Measurements from ENCODE around the gene SEPTIN7.

- TF ChIP-seq, protein P1, sequence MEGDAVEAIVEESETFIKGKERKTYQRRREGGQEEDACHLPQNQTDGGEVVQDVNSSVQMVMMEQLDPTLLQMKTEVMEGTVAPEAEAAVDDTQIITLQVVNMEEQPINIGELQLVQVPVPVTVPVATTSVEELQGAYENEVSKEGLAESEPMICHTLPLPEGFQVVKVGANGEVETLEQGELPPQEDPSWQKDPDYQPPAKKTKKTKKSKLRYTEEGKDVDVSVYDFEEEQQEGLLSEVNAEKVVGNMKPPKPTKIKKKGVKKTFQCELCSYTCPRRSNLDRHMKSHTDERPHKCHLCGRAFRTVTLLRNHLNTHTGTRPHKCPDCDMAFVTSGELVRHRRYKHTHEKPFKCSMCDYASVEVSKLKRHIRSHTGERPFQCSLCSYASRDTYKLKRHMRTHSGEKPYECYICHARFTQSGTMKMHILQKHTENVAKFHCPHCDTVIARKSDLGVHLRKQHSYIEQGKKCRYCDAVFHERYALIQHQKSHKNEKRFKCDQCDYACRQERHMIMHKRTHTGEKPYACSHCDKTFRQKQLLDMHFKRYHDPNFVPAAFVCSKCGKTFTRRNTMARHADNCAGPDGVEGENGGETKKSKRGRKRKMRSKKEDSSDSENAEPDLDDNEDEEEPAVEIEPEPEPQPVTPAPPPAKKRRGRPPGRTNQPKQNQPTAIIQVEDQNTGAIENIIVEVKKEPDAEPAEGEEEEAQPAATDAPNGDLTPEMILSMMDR (IDR thresholded peaks at IDR 0.05): no peak
- TF ChIP-seq ZFX (IDR thresholded peaks at IDR 0.05; ENCODE audit: borderline replicate concordance): no peak
These were observed 38.8 kb upstream of the SEPTIN7 start for GRCh38 chr7:35761871-35762677.
